Measurements from ENCODE around the gene CEP19.
A peak's percentile ranks its signal among the peaks of the same experiment; 100 is the strongest.

CEP19 gene

GRCh38 chr3:196666001-196666867 is 45.8 kb downstream of the CEP19 start:
- no peaks in the 10 kb centered on the region for H3K4me1 ChIP-seq (ENCODE audit: control insufficient read depth, insufficient read depth, low read length)
- ChIA-PET POLR2A (no interaction called here), CTCF (no interaction called here)
- no peaks in the 10 kb centered on the region for H3K36me3 ChIP-seq (ENCODE audit: control insufficient read depth in 2 of 2, insufficient read depth in 1 of 2, low read length in 2 of 2)
- no peaks in the 10 kb centered on the region for H3K9me3 ChIP-seq (ENCODE audit: control insufficient read depth, insufficient read depth, low read depth, low read length)
- H3K4me3 ChIP-seq (ENCODE audit: low read depth, low read length), result no peak overlapping the region
- H3K27ac ChIP-seq (ENCODE audit: extremely low read depth, low read depth, low read length), result no peak overlapping the region
- TF ChIP-seq ZSCAN4 (tag by site-specific recombination; IDR thresholded peaks at IDR 0.05) (no peak), IKZF3 (tag by site-specific recombination; IDR thresholded peaks at IDR 0.05) (0 out of 2 replicates have a peak, but pooled peaks have one; percentile 49), ZIC2 (tag by site-specific recombination; IDR thresholded peaks at IDR 0.05) (peak; percentile 90), ZNF121 (tag by site-specific recombination; IDR thresholded peaks at IDR 0.05) (no peak), TSHZ1 (tag by site-specific recombination; IDR thresholded peaks at IDR 0.05; ENCODE audit: borderline replicate concordance) (no peak), ZNF16 (tag by site-specific recombination; IDR thresholded peaks at IDR 0.05; ENCODE audit: low read depth) (peak; percentile 54; the same call in 1 of the 2 replicates), REPIN1 (tag by site-specific recombination; IDR thresholded peaks at IDR 0.05; ENCODE audit: low read depth) (no peak), PRDM10 (tag by site-specific recombination; IDR thresholded peaks at IDR 0.05) (0 out of 2 replicates have a peak, but pooled peaks have one; percentile 18), ZNF544 (tag by site-specific recombination; IDR thresholded peaks at IDR 0.05) (no peak), FEZF1 (tag by site-specific recombination; IDR thresholded peaks at IDR 0.05) (peak; percentile 48), KLF1 (tag by site-specific recombination; IDR thresholded peaks at IDR 0.05) (no peak), ZNF2 (tag by site-specific recombination; IDR thresholded peaks at IDR 0.05) (peak; percentile 21; the same call in 1 of the 2 replicates), ZFP69B (tag by site-specific recombination; IDR thresholded peaks at IDR 0.05) (peak; percentile 51; the same call in 1 of the 2 replicates), ZNF248 (tag by site-specific recombination; IDR thresholded peaks at IDR 0.05) (no peak), ZBTB17 (tag by site-specific recombination; IDR thresholded peaks at IDR 0.05) (peak; percentile 91), ZBTB8A (tag by site-specific recombination; IDR thresholded peaks at IDR 0.05) (peak; percentile 42; the same call in 1 of the 2 replicates), MZF1 (tag by site-specific recombination; IDR thresholded peaks at IDR 0.05; ENCODE audit: borderline replicate concordance) (no peak), SP2 (tag by site-specific recombination; IDR thresholded peaks at IDR 0.05) (peak; percentile 17), ZNF518A (tag by site-specific recombination; conservative IDR thresholded peaks at IDR 0.05; ENCODE audit: low read depth) (no peak), ZNF624 (tag by site-specific recombination; IDR thresholded peaks at IDR 0.05) (no peak), ZNF266 (tag by site-specific recombination; IDR thresholded peaks at IDR 0.05; ENCODE audit: low read depth) (no peak), ZSCAN5A (tag by site-specific recombination; IDR thresholded peaks at IDR 0.05) (no peak)

Data from HEK293 (cell line).